IMR-90 (cell line): ENCODE data around the gene KIF16B. TPM values are rescaled to one million over a fixed set of nuclear protein-coding genes. Genes with fewer than 3 reads are reported as not detected.

ENCODE experiments used
- ATAC-seq: fragments of 200-7000 bp; cut with Tn5 transposase; 2 replicates; pipeline ENCODE4 v1.9.1; 2020; ENCODE audit warnings: low read depth, mild to moderate bottlenecking, moderate library complexity
- BruUV-seq: library from RNA; stranded (reverse); fragments of 400-500 nt; replicated peaks from 2 replicates; lab custom pipeline; 2021; lab: Mats Ljungman, UMichigan
- CTCF ChIA-PET: fragments of 300-600 bp; formaldehyde crosslinking; extraction: SDS; loops from one replicate; lab custom pipeline; 2021; ENCODE audit warnings: antibody characterized with exemption; lab: Yijun Ruan, JAX
- POLR2A ChIA-PET: fragments of 300-600 bp; sonication (Branson Sonifier 250); formaldehyde crosslinking; loops from one replicate; lab custom pipeline; 2022; ENCODE audit warnings: antibody characterized with exemption; ENCODE audit not compliant: unreplicated experiment; lab: Charles Lee
- DNase-seq: peaks from one replicate; pipeline ENCODE4 v3.0.0; 2013
- H2AFZ ChIP-seq: replicated peaks from 2 replicates; pipeline ENCODE3; 2013; ENCODE audit warnings: low read length, mild to moderate bottlenecking; ENCODE audit not compliant: poor library complexity
- H2AK5ac ChIP-seq: 2 replicates; pipeline ENCODE4 v1.6.1; 2013; ENCODE audit warnings: low read depth, low read length, inconsistent platforms
- H2AK9ac ChIP-seq: replicated peaks from 2 replicates; pipeline ENCODE3; 2013; ENCODE audit warnings: mild to moderate bottlenecking, low read depth, low read length, moderate library complexity; ENCODE audit not compliant: poor library complexity
- H2BK120ac ChIP-seq: 2 replicates; pipeline ENCODE4 v1.6.1; 2013; ENCODE audit warnings: low read depth, low read length, inconsistent platforms
- H2BK15ac ChIP-seq: 3 replicates; pipeline ENCODE4 v1.6.1; 2013; ENCODE audit warnings: low read depth, low read length, inconsistent platforms
- H2BK20ac ChIP-seq: 2 replicates; pipeline ENCODE4 v1.6.1; 2013; ENCODE audit warnings: low read depth, mild to moderate bottlenecking, inconsistent platforms, low read length, moderate library complexity
- H2BK5ac ChIP-seq: 2 replicates; pipeline ENCODE4 v1.6.1; 2013; ENCODE audit warnings: mild to moderate bottlenecking, low read depth, low read length, inconsistent platforms; ENCODE audit not compliant: poor library complexity, severe bottlenecking
- H3K14ac ChIP-seq: replicated peaks from 2 replicates; pipeline ENCODE4 v1.6.1; 2013; ENCODE audit warnings: low read depth, low read length, inconsistent platforms
- H3K18ac ChIP-seq: 2 replicates; pipeline ENCODE4 v1.6.1; 2013; ENCODE audit warnings: low read depth, low read length, control low read depth
- H3K23ac ChIP-seq: 2 replicates; pipeline ENCODE4 v1.6.1; 2013; ENCODE audit warnings: low read depth, low read length, inconsistent platforms
- H3K27ac ChIP-seq: 2 replicates; pipeline ENCODE4 v1.5.1; 2013; ENCODE audit warnings: mild to moderate bottlenecking, control low read depth, low read length; ENCODE audit not compliant: insufficient read depth
- H3K27me3 ChIP-seq: 2 replicates; pipeline ENCODE4 v1.6.1; 2013; ENCODE audit warnings: low read length; ENCODE audit not compliant: control insufficient read depth, insufficient read depth
- H3K36me3 ChIP-seq: 2 replicates; pipeline ENCODE4 v1.6.1; 2013; ENCODE audit warnings: low read length, mixed read lengths; ENCODE audit not compliant: control insufficient read depth, insufficient read depth
- H3K4ac ChIP-seq: 2 replicates; pipeline ENCODE4 v1.6.1; 2013; ENCODE audit warnings: low read depth, low read length, inconsistent platforms
- H3K4me1 ChIP-seq: 2 replicates; pipeline ENCODE4 v1.6.1; 2013; ENCODE audit warnings: low read length, mixed read lengths; ENCODE audit not compliant: control insufficient read depth, insufficient read depth
- H3K4me2 ChIP-seq: 2 replicates; pipeline ENCODE4 v1.6.1; 2013; ENCODE audit warnings: low read depth, mild to moderate bottlenecking, control low read depth, low read length, moderate library complexity
- H3K4me3 ChIP-seq: 2 replicates; pipeline ENCODE4 v1.5.1; 2013; ENCODE audit warnings: low read depth, mild to moderate bottlenecking, control low read depth, low read length, moderate library complexity; ENCODE audit not compliant: insufficient read depth
- H3K56ac ChIP-seq: 2 replicates; pipeline ENCODE4 v1.6.1; 2013; ENCODE audit warnings: low read length, inconsistent platforms; ENCODE audit not compliant: insufficient read depth; ENCODE audit errors: extremely low read depth
- H3K79me1 ChIP-seq, 2 experiments: 2 replicates each; pipeline ENCODE4 v1.6.1; 2013; ENCODE audit warnings: low read length in 2 of 2, inconsistent platforms in 1 of 2, low read depth in 1 of 2
- H3K9ac ChIP-seq: 2 replicates; pipeline ENCODE4 v1.6.1; 2013; ENCODE audit warnings: low read depth, low read length, control low read depth
- H3K9me1 ChIP-seq: 2 replicates; pipeline ENCODE4 v1.6.1; 2013; ENCODE audit warnings: low read length, inconsistent platforms; ENCODE audit not compliant: insufficient read depth
- H3K9me3 ChIP-seq: 2 replicates; pipeline ENCODE4 v1.6.1; 2013; ENCODE audit warnings: low read length; ENCODE audit not compliant: control insufficient read depth, insufficient read depth
- H4K20me1 ChIP-seq: 2 replicates; pipeline ENCODE4 v1.6.1; 2013; ENCODE audit warnings: low read length, inconsistent platforms; ENCODE audit not compliant: insufficient read depth
- H4K5ac ChIP-seq: 2 replicates; pipeline ENCODE4 v1.6.1; 2013; ENCODE audit warnings: mild to moderate bottlenecking, low read depth, low read length, control low read depth
- H4K8ac ChIP-seq, 2 experiments: 2 replicates each; pipeline ENCODE4 v1.6.1; 2013; ENCODE audit warnings: low read depth in 2 of 2, low read length in 2 of 2, control low read depth in 1 of 2, inconsistent platforms in 1 of 2
- H4K91ac ChIP-seq: 2 replicates; pipeline ENCODE4 v1.6.1; 2013; ENCODE audit warnings: low read depth, low read length, inconsistent platforms; ENCODE audit not compliant: insufficient read depth
- CEBPB ChIP-seq: IDR thresholded peaks from 2 replicates; pipeline ENCODE4 v1.6.1; 2012; ENCODE audit warnings: low read depth, low read length, improper control_type of control experiment
- CHD1 ChIP-seq: IDR thresholded peaks from 2 replicates; pipeline ENCODE4 v1.6.1; 2012; ENCODE audit warnings: low read depth, low read length, improper control_type of control experiment
- MAFK ChIP-seq: IDR thresholded peaks from 2 replicates; pipeline ENCODE4 v1.6.1; 2012; ENCODE audit warnings: low read depth, low read length, improper control_type of control experiment
- POLR2A ChIP-seq: IDR thresholded peaks from 2 replicates; pipeline ENCODE4 v1.6.1; 2012; ENCODE audit warnings: mild to moderate bottlenecking, low read depth, low read length
- RAD21 ChIP-seq: IDR thresholded peaks from 2 replicates; pipeline ENCODE4 v1.6.1; 2012; ENCODE audit warnings: low read length, improper control_type of control experiment
- RFX5 ChIP-seq: IDR thresholded peaks from 2 replicates; pipeline ENCODE4 v1.8.0; 2012; ENCODE audit warnings: low read depth, mild to moderate bottlenecking, low read length, moderate library complexity
- WGBS, 2 experiments: methylation state at CpG; one replicate each; pipeline versions ENCODE4 v1.1.5 to v1.1.7; 2013; ENCODE audit warnings: missing lambda C conversion rate in 2 of 2; ENCODE audit not compliant: insufficient read length in 1 of 2; ENCODE audit errors: extremely low coverage in 2 of 2; 5-methylcytosine and 5-hydroxymethylcytosine counted together
- dilution Hi-C: fragments of 300-500 bp; cut with HindIII; formaldehyde crosslinking; loops from one replicate; pipeline ENCODE4 v1.14.3; 2018; ENCODE audit warnings: low sequenced_read_pairs; ENCODE audit not compliant: unreplicated experiment
- in situ Hi-C: fragments of 300-500 bp; cut with MboI; formaldehyde crosslinking; loops from 3 replicates; pipeline ENCODE4 v1.14.3; 2019; ENCODE audit warnings: low sequenced_read_pairs, inconsistent platforms, mixed read lengths
- intact Hi-C: fragments of 100-400 bp; cut with micrococcal nuclease; formaldehyde crosslinking; loops from 2 replicates; pipeline ENCODE4 v1.10.0; 2022
- polyA plus RNA-seq, 3 experiments: library from polyadenylated mRNA; depleted of rRNA; stranded (reverse); fragments of >200 nt; gene quantifications; 2 replicates each; pipeline ENCODE4 v1.2.3, GENCODE V29; 2012; ENCODE audit warnings: low replicate concordance in 1 of 3
- total RNA-seq: library from RNA; depleted of rRNA; stranded (reverse); fragments of >200 nt; gene quantifications from 2 replicates; pipeline ENCODE4 v1.2.3, GENCODE V29; 2012
- TF ChIP-seq, protein P1 (sequence below): fragments of 150-350 bp; IDR thresholded peaks from 2 replicates; pipeline ENCODE4 v1.6.1; 2016; ENCODE audit warnings: low read depth, mild to moderate bottlenecking, low read length, moderate library complexity, borderline replicate concordance

The KIF16B gene
- total and polyA plus RNA-seq, 2 of the 4 experiments (the other 2 are of a cell fraction), result 4.7 to 10.0 TPM

GRCh38 chr20:16515046-16515445 lies 58.2 kb downstream of the KIF16B start:
- in situ Hi-C loops, result loop anchor here (10.0 kb wide), 1 partner anchor 220 kb away; the partner anchor contains the start of gene SNRPB2
- WGBS, 2 experiments, result no CpG with 5 or more reads among the region's 2 CpGs

More at GRCh38 chr20:16515046-16515445, 58.2 kb downstream of the KIF16B start:
- TF ChIP-seq RAD21 (no peak), POLR2A (no peak), MAFK (no peak), RFX5 (no peak), CEBPB (no peak), CHD1 (no peak)
- TF ChIP-seq, protein P1, sequence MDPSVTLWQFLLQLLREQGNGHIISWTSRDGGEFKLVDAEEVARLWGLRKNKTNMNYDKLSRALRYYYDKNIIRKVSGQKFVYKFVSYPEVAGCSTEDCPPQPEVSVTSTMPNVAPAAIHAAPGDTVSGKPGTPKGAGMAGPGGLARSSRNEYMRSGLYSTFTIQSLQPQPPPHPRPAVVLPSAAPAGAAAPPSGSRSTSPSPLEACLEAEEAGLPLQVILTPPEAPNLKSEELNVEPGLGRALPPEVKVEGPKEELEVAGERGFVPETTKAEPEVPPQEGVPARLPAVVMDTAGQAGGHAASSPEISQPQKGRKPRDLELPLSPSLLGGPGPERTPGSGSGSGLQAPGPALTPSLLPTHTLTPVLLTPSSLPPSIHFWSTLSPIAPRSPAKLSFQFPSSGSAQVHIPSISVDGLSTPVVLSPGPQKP, result no peak
- ChIA-PET POLR2A (no interaction called here), CTCF (no interaction called here)
- H3K56ac ChIP-seq, result no peak overlapping the region
- H4K5ac ChIP-seq, result no peak overlapping the region
- no peak overlapping the region for H3K23ac ChIP-seq
- no peak overlapping the region for H2BK15ac ChIP-seq
- H3K27ac ChIP-seq, result no peak overlapping the region
- no peak overlapping the region for H4K8ac ChIP-seq
- no peak overlapping the region for H3K4me3 ChIP-seq
- H3K9me1 ChIP-seq, result 0 out of 2 replicates have a peak, but pooled peaks cover 4% of the 10 kb centered on the region
- no peak overlapping the region for H2BK20ac ChIP-seq
- intact Hi-C loops (loop anchor here (10.0 kb wide), 1 partner anchor 220 kb away; the partner anchor contains the start of gene SNRPB2), dilution Hi-C loops (no loop called here)
- no peaks in the 10 kb centered on the region for H3K9me3 ChIP-seq
- H3K18ac ChIP-seq, result no peak overlapping the region
- no peak overlapping the region for H2BK5ac ChIP-seq
- H4K91ac ChIP-seq, result no peak overlapping the region
- H3K79me1 ChIP-seq, result peaks cover 0 to 3% of the 10 kb centered on the region in 2 experiments; a peak in 2 of 4 replicates
- ATAC-seq, result no peak
- H3K4me1 ChIP-seq, result no peaks in the 10 kb centered on the region
- no peak overlapping the region for H2AK5ac ChIP-seq
- H4K20me1 ChIP-seq, result no peaks in the 10 kb centered on the region
- H3K27me3 ChIP-seq, result no peaks in the 10 kb centered on the region
- BruUV-seq, result no TSS peak
- H3K9ac ChIP-seq, result no peak overlapping the region
- 0 out of 2 replicates have a peak, but pooled peaks cover 1% of the 10 kb centered on the region for H3K36me3 ChIP-seq
- no peak overlapping the region for H3K4ac ChIP-seq
- no peak overlapping the region for H2AK9ac ChIP-seq
- no peak overlapping the region for H2AFZ ChIP-seq
- no peak overlapping the region for H3K14ac ChIP-seq
- no peak overlapping the region for H2BK120ac ChIP-seq
- DNase-seq, result no peak
- H3K4me2 ChIP-seq, result no peak overlapping the region
